Measurements from ENCODE around the gene ASCC1. TPM values are rescaled to one million over a fixed set of nuclear protein-coding genes. Genes with fewer than 3 reads are reported as not detected.
"Not testable (repeated sequence)": the region's sequence is repeated elsewhere in the genome, so short reads cannot be mapped to it uniquely, and the experiment has no call there.

Gene ASCC1
- total RNA-seq, 1 experiment from 2014 or later, result 51.3 TPM

- no peak for TF ChIP-seq CTCF (IDR thresholded peaks at IDR 0.05; ENCODE audit: unreplicated experiment)
- Mint-ChIP-seq H3K27me3 (ENCODE audit: unreplicated experiment) (no peaks in the 10 kb centered on the region), H3K4me1 (ENCODE audit: low read depth, unreplicated experiment) (peaks cover 46% of the 10 kb centered on the region), H3K4me3 (ENCODE audit: low read depth, unreplicated experiment) (no peak overlapping the region), H3K9me3 (ENCODE audit: low read depth, unreplicated experiment) (no peaks in the 10 kb centered on the region), H3K36me3 (ENCODE audit: insufficient read depth, unreplicated experiment) (peaks cover 24% of the 10 kb centered on the region), H3K27ac (ENCODE audit: unreplicated experiment) (no peak overlapping the region)
- intact Hi-C loops (cut with micrococcal nuclease; ENCODE audit: unreplicated experiment), result no loop called here
- CTCF ChIA-PET, result no interaction called here
- DNase-seq, result no peak
- no TSS peak for BruUV-seq (replicated peaks)
Measured at GRCh38 chr10:72110673-72111401, 105.2 kb downstream of the ASCC1 start.

- Mint-ChIP-seq H3K4me1 (ENCODE audit: low read depth, unreplicated experiment) (peaks cover 58% of the 10 kb centered on the region), H3K36me3 (ENCODE audit: insufficient read depth, unreplicated experiment) (peaks cover 28% of the 10 kb centered on the region), H3K27me3 (ENCODE audit: unreplicated experiment) (no peaks in the 10 kb centered on the region), H3K4me3 (ENCODE audit: low read depth, unreplicated experiment) (no peak overlapping the region), H3K9me3 (ENCODE audit: low read depth, unreplicated experiment) (no peaks in the 10 kb centered on the region), H3K27ac (ENCODE audit: unreplicated experiment) (peak overlapping the region; percentile 52)
- CTCF ChIA-PET, result no interaction called here
- DNase-seq, result no peak
- no TSS peak for BruUV-seq (replicated peaks)
- TF ChIP-seq CTCF (IDR thresholded peaks at IDR 0.05; ENCODE audit: unreplicated experiment), result no peak
- intact Hi-C loops (cut with micrococcal nuclease; ENCODE audit: unreplicated experiment), result no loop called here
Measured at GRCh38 chr10:72109636-72110157, 106.4 kb downstream of the ASCC1 start.

GRCh38 chr10:72108830-72109635 is 107.0 kb downstream of the ASCC1 start:
- peak overlapping the region; percentile 74 for H3K27ac Mint-ChIP-seq (ENCODE audit: unreplicated experiment)
- H3K27me3 Mint-ChIP-seq (ENCODE audit: unreplicated experiment), result no peaks in the 10 kb centered on the region
- H3K4me3 Mint-ChIP-seq (ENCODE audit: low read depth, unreplicated experiment), result no peak overlapping the region
- H3K36me3 Mint-ChIP-seq (ENCODE audit: insufficient read depth, unreplicated experiment), result peaks cover 28% of the 10 kb centered on the region
- TF ChIP-seq CTCF (IDR thresholded peaks at IDR 0.05; ENCODE audit: unreplicated experiment), result no peak
- H3K9me3 Mint-ChIP-seq (ENCODE audit: low read depth, unreplicated experiment), result no peaks in the 10 kb centered on the region
- H3K4me1 Mint-ChIP-seq (ENCODE audit: low read depth, unreplicated experiment), result peaks cover 64% of the 10 kb centered on the region
- intact Hi-C loops (cut with micrococcal nuclease; ENCODE audit: unreplicated experiment), result no loop called here
- CTCF ChIA-PET, result interaction anchor here (1.5 kb wide), 1 partner anchor 213 kb away, joined by 3 read pairs; no protein-coding TSS in a partner anchor
- no TSS peak for BruUV-seq (replicated peaks)
- no peak for DNase-seq

- Mint-ChIP-seq H3K27ac (ENCODE audit: unreplicated experiment) (peak overlapping the region; percentile 74), H3K4me1 (ENCODE audit: low read depth, unreplicated experiment) (peaks cover 72% of the 10 kb centered on the region), H3K36me3 (ENCODE audit: insufficient read depth, unreplicated experiment) (peaks cover 34% of the 10 kb centered on the region)
- BruUV-seq (replicated peaks); intact Hi-C loops (cut with micrococcal nuclease; ENCODE audit: unreplicated experiment); H3K27me3 Mint-ChIP-seq (ENCODE audit: unreplicated experiment); DNase-seq; H3K4me3 Mint-ChIP-seq (ENCODE audit: low read depth, unreplicated experiment); H3K9me3 Mint-ChIP-seq (ENCODE audit: low read depth, unreplicated experiment): not testable (repeated sequence)
- CTCF ChIA-PET, result interaction anchor here (0.6 to 1.5 kb wide), 6 partner anchors 60 to 412 kb away, joined by 3 to 5 read pairs (median 3); no protein-coding TSS in a partner anchor
Measured at GRCh38 chr10:72108004-72108370, 108.1 kb downstream of the ASCC1 start.
